Measurements from ENCODE around the gene TAS2R46.
"Not testable (repeated sequence)": the region's sequence is repeated elsewhere in the genome, so short reads cannot be mapped to it uniquely, and the experiment has no call there.

Gene TAS2R46, protein sequence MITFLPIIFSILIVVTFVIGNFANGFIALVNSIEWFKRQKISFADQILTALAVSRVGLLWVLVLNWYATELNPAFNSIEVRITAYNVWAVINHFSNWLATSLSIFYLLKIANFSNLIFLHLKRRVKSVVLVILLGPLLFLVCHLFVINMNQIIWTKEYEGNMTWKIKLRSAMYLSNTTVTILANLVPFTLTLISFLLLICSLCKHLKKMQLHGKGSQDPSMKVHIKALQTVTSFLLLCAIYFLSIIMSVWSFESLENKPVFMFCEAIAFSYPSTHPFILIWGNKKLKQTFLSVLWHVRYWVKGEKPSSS

DNA sequence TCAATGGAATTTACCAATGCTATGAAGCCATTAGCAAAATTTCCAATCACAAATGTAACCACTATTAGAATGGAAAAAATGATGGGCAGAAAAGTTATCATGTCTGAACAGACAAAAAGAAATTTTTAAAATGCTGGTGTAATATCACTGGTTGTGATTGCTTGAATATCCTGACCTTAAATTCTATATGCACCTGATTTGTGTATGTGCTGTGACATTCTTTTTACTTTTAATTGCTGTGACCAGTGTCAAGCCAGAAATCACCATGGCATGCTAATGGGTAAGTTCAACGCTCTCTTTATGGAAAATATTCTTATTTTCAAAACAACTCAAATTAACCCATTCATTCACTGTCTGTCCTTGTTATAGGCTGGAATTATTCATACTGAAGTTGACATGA lies at the start of gene TAS2R46:
TAS2R46 (minus strand) TSS at position 101 of the 400 bp plus-strand sequence; CDS start at position 101, 0 bp downstream.
- not testable (repeated sequence) for H3K4me3 ChIP-seq (ENCODE audit: control insufficient read depth, low read depth, low read length); DNase-seq (ENCODE audit: low read depth)

DNA sequence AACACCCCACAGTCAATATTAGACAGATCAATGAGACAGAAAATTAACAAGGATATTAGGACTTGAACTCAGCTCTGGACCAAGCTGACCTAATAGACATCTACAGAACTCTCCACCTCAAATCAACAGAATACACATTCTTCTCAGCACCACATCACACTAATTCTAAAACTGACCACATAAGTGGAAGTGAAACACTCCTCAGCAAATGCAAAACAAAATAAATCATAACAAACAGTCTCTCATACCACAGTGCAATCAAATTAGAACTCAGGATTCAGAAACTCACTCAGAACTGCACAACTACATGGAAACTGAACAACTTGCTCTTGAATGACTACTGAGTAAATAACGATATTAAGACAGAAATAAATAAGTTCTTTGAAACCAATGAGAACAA lies 49.1 kb upstream of the TAS2R46 start:
- not testable (repeated sequence) for H3K4me3 ChIP-seq (ENCODE audit: control insufficient read depth, low read depth, low read length); DNase-seq (ENCODE audit: low read depth)

DNA sequence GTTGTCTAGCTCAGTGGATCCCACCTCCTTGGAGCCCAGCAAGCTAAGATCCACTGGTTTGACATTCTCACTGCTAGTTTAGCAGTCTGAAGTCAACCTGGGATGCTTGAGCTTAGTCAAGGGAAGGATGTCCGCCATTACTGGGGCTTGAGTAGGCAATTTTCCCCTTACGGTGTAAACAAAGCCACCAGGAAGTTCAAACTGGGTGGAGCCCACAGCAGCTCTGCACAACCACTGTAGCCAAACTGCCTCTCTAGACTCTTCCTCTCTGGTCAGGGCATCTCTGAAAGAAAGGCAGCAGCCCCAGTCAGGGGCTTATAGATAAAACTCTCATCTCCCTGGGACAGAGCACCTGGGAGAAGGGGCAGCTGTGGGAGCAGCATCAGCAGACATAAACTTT lies 46.8 kb upstream of the TAS2R46 start:
- DNase-seq (ENCODE audit: low read depth), result no peak
- TF ChIP-seq, protein P1, sequence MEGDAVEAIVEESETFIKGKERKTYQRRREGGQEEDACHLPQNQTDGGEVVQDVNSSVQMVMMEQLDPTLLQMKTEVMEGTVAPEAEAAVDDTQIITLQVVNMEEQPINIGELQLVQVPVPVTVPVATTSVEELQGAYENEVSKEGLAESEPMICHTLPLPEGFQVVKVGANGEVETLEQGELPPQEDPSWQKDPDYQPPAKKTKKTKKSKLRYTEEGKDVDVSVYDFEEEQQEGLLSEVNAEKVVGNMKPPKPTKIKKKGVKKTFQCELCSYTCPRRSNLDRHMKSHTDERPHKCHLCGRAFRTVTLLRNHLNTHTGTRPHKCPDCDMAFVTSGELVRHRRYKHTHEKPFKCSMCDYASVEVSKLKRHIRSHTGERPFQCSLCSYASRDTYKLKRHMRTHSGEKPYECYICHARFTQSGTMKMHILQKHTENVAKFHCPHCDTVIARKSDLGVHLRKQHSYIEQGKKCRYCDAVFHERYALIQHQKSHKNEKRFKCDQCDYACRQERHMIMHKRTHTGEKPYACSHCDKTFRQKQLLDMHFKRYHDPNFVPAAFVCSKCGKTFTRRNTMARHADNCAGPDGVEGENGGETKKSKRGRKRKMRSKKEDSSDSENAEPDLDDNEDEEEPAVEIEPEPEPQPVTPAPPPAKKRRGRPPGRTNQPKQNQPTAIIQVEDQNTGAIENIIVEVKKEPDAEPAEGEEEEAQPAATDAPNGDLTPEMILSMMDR (conservative IDR thresholded peaks at IDR 0.05; ENCODE audit: control insufficient read depth, insufficient read depth, low read depth, low read length), result no peak
- H3K4me3 ChIP-seq (ENCODE audit: control insufficient read depth, low read depth, low read length), result no peak overlapping the region

DNA sequence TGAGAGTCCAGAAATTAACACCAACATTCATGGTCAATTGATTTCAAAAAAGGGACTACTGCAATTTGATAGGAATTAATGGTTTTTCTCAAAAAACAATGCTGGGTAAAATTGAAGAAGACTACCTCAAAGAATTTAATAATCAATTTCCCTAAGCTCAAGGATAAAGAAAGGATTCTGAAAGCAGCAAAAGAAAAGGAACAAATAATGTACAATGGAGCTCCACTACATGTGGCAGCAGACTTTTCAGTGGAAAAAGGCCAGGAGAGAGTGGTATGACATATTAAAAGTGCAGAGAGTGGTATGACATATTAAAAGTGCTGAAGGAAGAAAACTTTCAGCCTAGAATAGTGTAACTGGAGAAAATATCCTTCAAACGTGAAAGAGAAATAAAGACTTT lies 45.6 kb upstream of the TAS2R46 start:
- H3K4me3 ChIP-seq (ENCODE audit: control insufficient read depth, low read depth, low read length), result no peak overlapping the region
- TF ChIP-seq, protein P1 (conservative IDR thresholded peaks at IDR 0.05; ENCODE audit: control insufficient read depth, insufficient read depth, low read depth, low read length), result no peak
- no peak for DNase-seq (ENCODE audit: low read depth)

DNA sequence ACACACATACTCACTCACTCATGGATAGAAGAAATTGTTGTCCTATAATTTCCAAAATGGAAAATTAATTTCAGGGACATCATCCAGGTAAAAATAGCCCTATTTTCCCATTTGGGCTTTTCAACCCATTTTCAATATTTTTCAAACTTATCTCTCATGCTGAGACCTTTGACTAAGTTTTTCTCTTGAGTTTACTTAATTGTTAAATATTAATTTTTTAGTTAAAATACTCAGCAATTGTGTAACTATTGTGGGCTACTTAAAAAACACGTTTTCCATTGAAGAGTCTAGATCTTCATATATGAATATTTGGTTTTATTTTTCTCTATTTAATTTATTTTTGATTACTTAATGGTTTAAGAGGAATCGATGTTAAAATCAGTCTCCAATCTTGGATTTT lies 44.2 kb upstream of the TAS2R46 start:
- TF ChIP-seq, protein P1 (conservative IDR thresholded peaks at IDR 0.05; ENCODE audit: control insufficient read depth, insufficient read depth, low read depth, low read length), result no peak
- no peak for DNase-seq (ENCODE audit: low read depth)
- H3K4me3 ChIP-seq (ENCODE audit: control insufficient read depth, low read depth, low read length), result no peak overlapping the region

DNA sequence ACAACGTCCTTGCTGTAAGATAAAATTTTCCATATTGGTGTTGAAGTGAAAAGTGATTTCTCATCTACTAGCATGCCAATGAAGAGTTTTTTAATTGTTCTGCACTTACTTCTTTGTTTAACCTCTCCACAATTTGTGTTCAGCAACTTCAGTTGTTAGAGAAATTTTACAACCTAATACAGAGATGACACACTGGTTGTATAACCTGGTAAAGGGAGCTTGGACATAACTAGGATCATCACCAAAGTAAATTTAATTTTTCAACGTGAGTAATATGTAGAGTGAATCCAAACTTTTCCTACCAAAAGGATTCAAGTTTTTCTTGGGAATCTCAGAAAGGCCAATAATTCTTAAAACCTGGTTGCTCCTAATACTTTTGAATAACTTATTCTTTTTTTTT lies 43.5 kb upstream of the TAS2R46 start:
- TF ChIP-seq, protein P1 (conservative IDR thresholded peaks at IDR 0.05; ENCODE audit: control insufficient read depth, insufficient read depth, low read depth, low read length), result no peak
- DNase-seq (ENCODE audit: low read depth), result no peak
- H3K4me3 ChIP-seq (ENCODE audit: control insufficient read depth, low read depth, low read length), result no peak overlapping the region

DNA sequence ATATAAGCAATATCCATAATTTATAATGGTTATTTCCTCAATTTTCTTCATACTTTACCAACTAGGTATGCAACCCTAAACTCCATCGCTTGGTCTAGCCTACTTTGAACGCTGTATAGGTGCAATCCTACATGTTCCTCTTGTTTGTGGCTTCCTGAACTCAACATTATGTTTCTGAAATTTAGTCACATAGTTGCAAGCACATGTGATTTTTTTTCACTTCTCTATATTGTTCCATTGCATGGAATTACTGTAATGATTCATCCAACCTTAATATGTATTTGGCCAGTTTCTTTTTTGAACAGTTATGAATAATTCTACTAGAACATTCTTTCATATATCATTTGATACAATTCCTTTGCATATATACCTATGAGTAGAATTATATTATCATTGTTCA lies 32.8 kb upstream of the TAS2R46 start:
- not testable (repeated sequence) for H3K4me3 ChIP-seq (ENCODE audit: control insufficient read depth, low read depth, low read length); DNase-seq (ENCODE audit: low read depth)

DNA sequence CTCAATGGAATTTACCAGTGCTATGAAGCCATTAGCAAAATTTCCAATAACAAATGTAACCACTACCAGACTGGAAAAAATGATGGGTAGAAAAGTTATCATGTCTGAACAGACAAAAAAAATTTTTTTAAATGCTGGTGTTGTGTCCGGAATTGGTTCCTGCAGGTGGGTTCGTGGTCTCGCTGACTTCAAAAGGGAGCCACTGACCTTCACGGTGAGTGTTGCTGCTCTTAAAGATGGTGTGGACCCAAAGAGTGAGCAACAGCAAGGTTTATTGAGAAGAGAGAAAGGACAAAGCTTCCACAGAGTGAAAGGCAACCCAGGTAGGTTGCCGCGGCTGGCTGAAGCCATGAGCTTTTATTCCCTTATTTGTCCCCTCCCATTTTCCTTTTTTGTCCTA lies 30.0 kb upstream of the TAS2R46 start, which contains the start of gene TAS2R43:
TAS2R43 (minus strand) TSS at position 186 of the 400 bp plus-strand sequence; CDS start at position 102, 84 bp downstream.
- TF ChIP-seq, protein P1 (conservative IDR thresholded peaks at IDR 0.05; ENCODE audit: control insufficient read depth, insufficient read depth, low read depth, low read length), result no peak
- no peak for DNase-seq (ENCODE audit: low read depth)
- H3K4me3 ChIP-seq (ENCODE audit: control insufficient read depth, low read depth, low read length), result no peak within 1 kb of the TSS
